ENCODE measurements around the gene NUDT16L1.

NUDT16L1 gene

GRCh38 chr16:4745274-4745569, 51.9 kb downstream of the NUDT16L1 start:
- no peak for TF ChIP-seq EZH2 (IDR thresholded peaks at IDR 0.05; ENCODE audit: borderline replicate concordance, low read depth, low read length, severe bottlenecking)
- TF ChIP-seq, protein P1, sequence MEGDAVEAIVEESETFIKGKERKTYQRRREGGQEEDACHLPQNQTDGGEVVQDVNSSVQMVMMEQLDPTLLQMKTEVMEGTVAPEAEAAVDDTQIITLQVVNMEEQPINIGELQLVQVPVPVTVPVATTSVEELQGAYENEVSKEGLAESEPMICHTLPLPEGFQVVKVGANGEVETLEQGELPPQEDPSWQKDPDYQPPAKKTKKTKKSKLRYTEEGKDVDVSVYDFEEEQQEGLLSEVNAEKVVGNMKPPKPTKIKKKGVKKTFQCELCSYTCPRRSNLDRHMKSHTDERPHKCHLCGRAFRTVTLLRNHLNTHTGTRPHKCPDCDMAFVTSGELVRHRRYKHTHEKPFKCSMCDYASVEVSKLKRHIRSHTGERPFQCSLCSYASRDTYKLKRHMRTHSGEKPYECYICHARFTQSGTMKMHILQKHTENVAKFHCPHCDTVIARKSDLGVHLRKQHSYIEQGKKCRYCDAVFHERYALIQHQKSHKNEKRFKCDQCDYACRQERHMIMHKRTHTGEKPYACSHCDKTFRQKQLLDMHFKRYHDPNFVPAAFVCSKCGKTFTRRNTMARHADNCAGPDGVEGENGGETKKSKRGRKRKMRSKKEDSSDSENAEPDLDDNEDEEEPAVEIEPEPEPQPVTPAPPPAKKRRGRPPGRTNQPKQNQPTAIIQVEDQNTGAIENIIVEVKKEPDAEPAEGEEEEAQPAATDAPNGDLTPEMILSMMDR (IDR thresholded peaks at IDR 0.05; ENCODE audit: borderline replicate concordance, extremely low read depth, low read length, poor library complexity, severe bottlenecking) = no peak
- Histone ChIP-seq H2AFZ (ENCODE audit: low read depth, low read length) (no peak overlapping the region), H3K4me1 (ENCODE audit: insufficient read depth, low read length) (no peaks in the 10 kb centered on the region), H3K36me3 (ENCODE audit: insufficient read depth, low read length) (0 out of 2 replicates have a peak, but pooled peaks cover 6% of the 10 kb centered on the region), H3K9me3 (ENCODE audit: insufficient read depth, low read length, severe bottlenecking) (no peaks in the 10 kb centered on the region), H4K20me1 (ENCODE audit: insufficient read depth, low read length) (peaks cover 3% of the 10 kb centered on the region; the same call in 1 of the 2 replicates), H3K27me3 (ENCODE audit: insufficient read depth, low read length, poor library complexity) (no peaks in the 10 kb centered on the region), H3K9ac (ENCODE audit: low read depth, low read length) (no peak overlapping the region), H3K4me2 (ENCODE audit: insufficient read depth, low read length) (no peak overlapping the region), H3K27ac (ENCODE audit: low read length) (no peak overlapping the region), H3K79me2 (ENCODE audit: insufficient read depth, low read length) (no peaks in the 10 kb centered on the region), H3K4me3 (ENCODE audit: low read depth in 1 of 2, low read length in 2 of 2) (no peak overlapping the region)
- no peak for ATAC-seq (ENCODE audit: insufficient read depth, low read depth)
- no peak for DNase-seq

All from DND-41 (cell line).